GM19328 (cell line): ENCODE data around the gene SUCLG1.
A peak's percentile ranks its signal among the peaks of the same experiment; 100 is the strongest.
"Not testable (repeated sequence)": the region's sequence is repeated elsewhere in the genome, so short reads cannot be mapped to it uniquely, and the experiment has no call there.

Source experiments
- ATAC-seq: cut with Tn5 transposase; IDR thresholded peaks from one replicate; pipeline ENCODE4 v1.9.1; 2021; ENCODE audit warnings: mild to moderate bottlenecking, moderate library complexity; ENCODE audit not compliant: unreplicated experiment

SUCLG1 gene

DNA sequence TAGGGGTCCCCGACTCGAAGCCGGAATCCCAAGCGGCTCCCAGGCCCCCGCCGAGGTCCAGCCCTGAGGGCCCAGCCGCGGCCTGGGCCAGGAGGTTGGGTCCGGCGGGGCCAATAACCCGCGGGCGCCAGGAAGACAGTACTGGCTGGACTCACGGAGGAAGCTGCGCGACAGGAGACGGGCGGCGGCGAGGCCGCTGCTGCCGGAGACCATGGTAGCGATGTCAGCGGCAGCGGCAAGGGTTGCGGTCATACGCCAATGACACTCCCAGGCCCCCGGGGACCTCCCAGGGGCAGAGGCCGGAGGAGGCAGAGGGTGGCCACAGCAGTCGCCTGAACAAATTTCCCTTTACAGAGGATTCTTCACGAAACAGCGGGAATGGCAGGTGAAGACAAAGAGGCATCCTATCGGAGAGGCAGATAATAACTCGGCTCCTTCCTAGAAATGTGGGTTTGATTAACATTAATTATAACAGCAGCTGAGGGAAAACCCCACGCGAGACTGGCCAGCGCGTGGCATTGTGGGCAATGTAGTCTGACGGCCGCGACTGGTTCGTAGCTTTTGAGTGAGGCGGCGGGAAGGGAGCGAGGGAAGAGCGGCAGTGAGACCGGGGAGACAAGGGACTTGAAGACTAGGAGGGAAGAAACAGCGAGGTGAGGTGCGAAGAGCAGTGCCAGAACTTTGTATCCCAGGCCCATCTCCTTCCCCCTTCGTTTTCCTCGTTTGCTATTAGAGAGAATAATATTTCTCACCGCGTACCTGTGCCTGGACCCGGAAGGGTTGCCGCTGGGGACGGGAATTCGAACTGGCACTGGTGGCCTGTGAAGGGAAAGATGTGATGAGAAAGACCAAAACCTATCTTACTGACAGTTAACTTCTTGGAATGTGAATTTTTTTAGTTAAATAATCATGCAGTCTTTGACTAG is at the start of gene SUCLG1:
TSS of gene SUCLG1 (minus strand) at position 263 of the 926 bp plus-strand sequence. CDS start at position 252, 11 bp downstream.
- ATAC-seq, result peak; percentile 98

DNA sequence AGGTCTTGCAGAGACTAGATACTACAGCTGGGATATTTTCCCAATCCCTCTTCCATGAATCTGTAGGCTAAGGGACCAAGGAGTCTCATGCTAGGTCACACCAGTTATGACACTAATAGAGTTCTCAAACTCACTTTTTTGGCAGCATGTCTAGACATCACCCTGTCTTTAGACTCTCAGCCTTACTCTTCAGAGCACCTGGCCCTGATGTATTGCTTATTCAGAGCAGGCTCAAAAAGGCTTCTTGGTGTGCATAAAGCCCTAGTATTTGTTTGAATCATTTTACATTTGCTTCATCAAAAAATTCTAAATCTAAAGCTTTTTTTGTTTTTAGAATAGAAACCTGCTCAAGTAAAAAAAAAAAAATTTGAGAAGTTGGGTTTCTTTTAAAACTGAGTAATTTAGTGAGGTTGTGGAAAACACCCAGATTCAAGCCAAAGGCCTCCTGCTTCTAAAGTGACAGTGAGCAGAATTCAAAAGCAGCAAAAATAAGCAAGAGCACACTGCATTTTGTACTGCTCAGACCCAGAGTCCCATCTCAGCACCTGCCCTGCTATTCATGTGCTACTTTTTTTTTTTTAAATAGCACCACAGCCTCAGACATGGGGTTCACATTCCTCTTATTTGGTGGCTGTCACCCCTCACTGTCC is 39.2 kb upstream of the SUCLG1 start:
- no peak for ATAC-seq

GRCh38 chr2:84497285-84497684 is 38.2 kb upstream of the SUCLG1 start:
- ATAC-seq, result no peak

DNA sequence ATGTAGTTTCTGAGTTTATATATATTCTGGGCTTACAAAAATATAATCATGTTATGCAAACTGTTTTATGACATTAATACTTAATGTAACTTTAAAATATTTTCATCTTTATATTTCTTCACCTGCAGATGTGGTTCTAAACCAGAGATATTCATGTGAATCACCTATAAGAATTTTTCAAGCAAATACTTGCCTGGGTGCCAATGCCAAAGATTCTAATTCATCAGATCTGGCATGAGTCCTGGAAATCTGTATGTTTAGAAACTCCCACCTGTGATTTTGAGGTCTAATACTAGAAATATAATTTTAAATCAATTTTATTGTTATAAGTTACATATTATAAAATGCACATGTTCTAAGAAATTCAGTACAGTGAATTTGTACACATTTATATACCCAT is 37.3 kb upstream of the SUCLG1 start:
- ATAC-seq, result no peak

GRCh38 chr2:84495539-84496146 is 36.6 kb upstream of the SUCLG1 start:
- no peak for ATAC-seq

GRCh38 chr2:84494070-84494469 is 35.0 kb upstream of the SUCLG1 start:
- ATAC-seq, result no peak

- ATAC-seq, result no peak
Observed at GRCh38 chr2:84493514-84493913, 34.4 kb upstream of the SUCLG1 start.

DNA sequence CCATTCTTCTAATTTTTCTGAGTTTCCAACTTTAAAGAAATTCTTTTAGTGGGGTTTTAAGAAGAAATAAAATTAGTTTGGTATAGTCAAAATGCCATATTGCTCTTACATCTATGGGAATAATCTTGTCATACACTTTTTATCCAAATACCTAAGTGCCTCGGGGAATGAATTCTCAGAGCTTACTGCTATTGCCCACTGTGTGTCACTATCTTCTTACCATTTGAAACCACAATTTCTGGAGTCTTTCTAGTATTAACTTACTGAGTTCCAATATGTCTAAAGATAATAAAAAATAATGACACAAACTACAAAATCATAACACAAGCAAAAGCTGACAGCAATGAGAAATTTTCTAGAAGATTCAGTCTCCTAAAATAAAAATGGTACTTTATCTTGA is 33.5 kb upstream of the SUCLG1 start:
- ATAC-seq, result no peak

- ATAC-seq, result no peak
Observed at GRCh38 chr2:84491741-84492140, 32.7 kb upstream of the SUCLG1 start.

DNA sequence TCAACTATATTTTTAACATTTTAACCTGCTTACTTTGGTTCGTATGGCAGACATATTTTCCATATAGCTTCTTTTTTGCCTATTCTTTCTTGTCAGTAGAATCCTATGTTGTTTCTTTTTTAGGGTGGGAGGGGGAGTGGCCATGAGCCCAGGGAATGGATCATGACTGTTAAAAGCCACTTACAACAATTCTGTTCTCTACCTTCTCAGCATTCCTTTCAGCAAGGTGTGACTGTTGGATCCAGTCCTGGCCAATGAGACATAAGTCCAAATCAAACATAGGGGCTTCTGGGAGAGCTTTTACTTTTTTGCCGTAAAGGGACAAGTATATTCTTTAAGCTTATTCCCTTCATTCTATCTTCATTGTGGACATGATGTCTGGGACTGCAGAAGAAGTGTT is 32.2 kb upstream of the SUCLG1 start:
- no peak for ATAC-seq

DNA sequence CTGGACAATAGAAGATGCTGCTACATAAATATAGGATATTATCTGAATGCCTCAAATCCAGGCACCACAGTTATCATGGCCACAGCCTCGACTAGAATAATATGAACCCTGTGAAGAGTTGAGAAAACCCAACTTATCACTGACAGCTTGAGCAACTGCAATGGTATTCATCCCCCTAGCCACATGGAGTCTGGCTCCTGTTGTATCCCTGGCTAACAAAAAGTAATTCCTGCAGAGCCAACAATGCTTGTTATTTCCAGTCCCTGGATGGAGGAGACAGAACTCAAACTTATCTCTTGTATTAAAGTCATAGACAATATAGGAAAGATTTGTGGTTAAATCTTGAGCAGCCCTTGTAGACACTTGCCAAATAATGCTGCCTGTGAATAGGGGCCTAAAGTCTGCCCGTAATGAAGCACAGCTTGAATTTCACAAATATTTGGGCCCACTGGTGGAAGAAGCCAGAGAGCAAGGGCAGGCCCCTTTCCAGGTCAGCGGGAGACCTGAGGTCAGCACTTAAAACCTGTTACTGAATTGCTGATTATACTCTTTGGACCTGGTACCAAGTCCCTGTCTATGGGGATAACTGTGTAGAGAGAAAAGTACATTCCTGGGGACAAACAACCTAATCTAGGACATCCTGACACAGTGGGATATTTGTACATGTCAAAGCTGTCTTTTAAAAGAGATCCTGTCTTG is 28.4 kb upstream of the SUCLG1 start:
- ATAC-seq, result no peak

- no peak for ATAC-seq
Observed at GRCh38 chr2:84486441-84487115, 27.5 kb upstream of the SUCLG1 start.

GRCh38 chr2:84483320-84483719 is 24.2 kb upstream of the SUCLG1 start:
- no peak for ATAC-seq

DNA sequence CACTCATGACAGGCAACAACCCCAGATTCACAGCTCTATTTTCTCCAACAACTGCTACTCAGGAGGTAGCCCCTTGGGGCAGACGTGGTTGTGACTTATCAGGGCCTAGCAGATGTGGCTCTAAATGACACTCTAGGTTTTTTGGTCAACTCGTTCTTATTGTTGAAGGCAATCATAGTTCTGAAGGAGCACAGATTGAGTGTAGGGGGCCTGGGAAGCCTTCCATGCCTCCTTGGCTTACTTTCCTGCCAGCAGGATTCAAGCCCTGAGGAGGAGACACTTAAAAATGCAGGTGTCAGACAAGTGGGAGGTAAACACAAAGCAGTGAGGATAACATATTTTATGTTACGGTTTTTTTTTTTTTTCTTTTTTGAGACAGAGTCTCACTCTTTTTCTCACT is 23.5 kb upstream of the SUCLG1 start:
- no peak for ATAC-seq

- ATAC-seq, result no peak
Observed at GRCh38 chr2:84481702-84482101, 22.6 kb upstream of the SUCLG1 start.

DNA sequence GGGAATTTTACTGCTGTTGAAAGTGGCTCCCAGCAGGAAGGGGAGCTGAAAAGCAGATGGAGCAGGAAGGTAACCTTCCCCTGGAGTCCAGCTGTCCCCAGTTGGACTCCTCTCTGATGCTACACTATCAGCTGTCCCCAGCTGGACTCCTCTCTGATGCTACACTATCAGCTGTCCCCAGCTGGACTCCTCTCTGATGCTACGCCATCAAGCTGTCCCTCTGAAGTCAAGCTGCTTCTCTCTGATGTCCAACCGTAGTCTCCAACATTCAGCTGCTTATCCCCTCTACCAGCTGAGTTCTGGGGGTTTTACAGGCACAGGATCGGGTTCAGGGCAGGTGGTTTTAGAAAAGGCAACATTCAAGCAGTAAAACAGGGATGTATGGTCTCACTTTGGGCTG is 19.8 kb upstream of the SUCLG1 start:
- ATAC-seq, result no peak

DNA sequence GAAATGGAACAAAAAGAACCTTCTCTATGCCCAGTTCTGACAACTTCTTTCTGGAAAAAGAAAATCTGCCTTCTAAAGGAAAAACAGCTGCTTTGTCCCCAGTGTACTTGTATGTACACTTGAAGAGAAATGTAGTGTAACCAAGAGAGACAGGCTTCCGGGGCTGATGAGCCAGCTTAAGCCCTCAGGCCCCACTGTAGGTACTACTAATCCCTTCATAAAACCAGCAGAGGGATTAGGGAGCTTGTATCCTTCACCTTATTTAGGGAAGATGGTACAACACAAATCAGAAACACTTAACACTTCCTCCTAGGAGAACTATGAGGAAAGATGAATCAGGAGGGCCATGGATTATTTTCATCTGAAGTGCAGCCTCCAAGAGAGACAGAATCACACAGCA is 18.8 kb upstream of the SUCLG1 start:
- no peak for ATAC-seq

- ATAC-seq, result no peak
Observed at GRCh38 chr2:84474176-84474575, 15.1 kb upstream of the SUCLG1 start.

DNA sequence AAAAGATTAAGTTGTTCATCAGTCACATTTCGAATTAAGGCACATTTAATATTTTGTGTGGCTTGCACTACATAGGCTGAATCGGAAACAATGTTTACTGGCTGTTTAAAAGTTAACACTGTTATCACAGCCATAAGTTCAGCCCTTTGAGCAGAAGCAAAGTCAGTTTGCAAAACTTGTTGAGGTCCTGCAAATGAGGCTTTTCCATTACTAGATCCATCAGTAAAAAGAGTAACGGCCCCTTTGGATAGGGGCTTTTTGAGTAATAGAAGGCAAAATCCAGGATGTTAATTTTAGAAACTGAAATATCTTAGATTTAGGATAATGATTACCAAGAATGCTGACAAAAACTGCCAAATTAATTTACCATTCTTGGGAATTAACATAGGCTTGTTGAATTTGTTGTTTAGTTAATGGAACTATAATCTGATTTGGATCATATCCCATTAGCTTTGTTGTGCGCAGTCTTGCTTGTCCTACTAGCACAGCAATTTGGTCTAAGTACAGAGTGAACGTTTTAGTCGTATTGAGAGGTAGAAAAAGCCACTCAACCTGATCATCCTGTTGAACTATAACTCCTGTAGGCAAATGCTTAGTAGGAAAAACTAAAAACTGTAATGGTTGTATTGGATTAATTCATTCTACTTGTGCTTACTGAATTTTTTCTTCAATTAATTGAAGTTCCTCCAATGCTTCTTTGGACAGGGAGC is 13.9 kb upstream of the SUCLG1 start:
- no peak for ATAC-seq

GRCh38 chr2:84472423-84472822 is 13.3 kb upstream of the SUCLG1 start:
- ATAC-seq, result not testable (repeated sequence)
